ENCODE measurements around the gene RBM43. TPM values are rescaled to one million over a fixed set of nuclear protein-coding genes. Genes with fewer than 3 reads are reported as not detected.

Gene RBM43
- total and polyA plus RNA-seq, 9 of the 15 experiments (the other 6 are each of a cell fraction or from before 2014, with no cell fraction given) = 1.3 to 6.9 (median 3.8) TPM

GRCh38 chr2:151292141-151292540 is 30.5 kb upstream of the RBM43 start (continued):
- TF ChIP-seq JUND (IDR thresholded peaks at IDR 0.05; ENCODE audit: borderline replicate concordance, low read depth, low read length) (peak; percentile 3; the same call in 1 of the 2 replicates), JUND (tag; IDR thresholded peaks at IDR 0.05; ENCODE audit: borderline replicate concordance, low read depth, low read length) (no peak), ARID3A (IDR thresholded peaks at IDR 0.05; ENCODE audit: borderline replicate concordance, low read depth, low read length) (0 out of 2 replicates have a peak, but pooled peaks have one; percentile 44), DPF2 (IDR thresholded peaks at IDR 0.05) (peak; percentile 32; the same call in 1 of the 2 replicates), TAL1 (IDR thresholded peaks at IDR 0.05) (peak; percentile 22; the same call in 1 of the 2 replicates), CBFA2T3 (IDR thresholded peaks at IDR 0.05) (peak; percentile 68)

- ATAC-seq = no peak
- ChIA-PET POLR2A (interaction anchor here (1.3 to 3.3 kb wide), 3 partner anchors 10 to 17 kb away, joined by 3 to 12 read pairs (median 4); no protein-coding TSS in a partner anchor), CTCF (ENCODE audit: low intra/inter-chr PET ratio) (interaction anchor here (0.6 kb wide), 1 partner anchor 696 kb away, joined by 3 read pairs; no protein-coding TSS in a partner anchor)
- TF ChIP-seq ARID4B (CRISPR knock-in tag; IDR thresholded peaks at IDR 0.05) (no peak), ESRRA (IDR thresholded peaks at IDR 0.05; ENCODE audit: borderline replicate concordance, low read depth) (peak; percentile 54; the same call in 1 of the 2 replicates), ELF2 (CRISPR knock-in tag; IDR thresholded peaks at IDR 0.05) (0 out of 2 replicates have a peak, but pooled peaks have one; percentile 17), RBM25 (IDR thresholded peaks at IDR 0.05; ENCODE audit: low read depth, low read length, severe bottlenecking) (peak; percentile 88), BCOR (IDR thresholded peaks at IDR 0.05) (peak; percentile 39; the same call in 1 of the 2 replicates)
- DNase-seq (ENCODE audit: extremely low read depth in 1 of 4, low spot score in 3 of 4) = no peak
- Histone ChIP-seq H3K27ac (ENCODE audit: extremely low read depth, low read depth, low read length) (no peak overlapping the region), H3K4me3 (no peak overlapping the region), H2AFZ (ENCODE audit: low read depth, low read length) (peak overlapping the region; percentile 89; the same call in 1 of the 2 replicates), H3K27me3 (ENCODE audit: control insufficient read depth in 2 of 2, insufficient read depth in 2 of 2, low read length in 2 of 2) (no peaks in the 10 kb centered on the region), H3K79me2 (ENCODE audit: control insufficient read depth, insufficient read depth, low read length) (peaks cover 24% of the 10 kb centered on the region), H4K20me1 (replicated peaks; ENCODE audit: control insufficient read depth, insufficient read depth, low read length) (no peaks in the 10 kb centered on the region), H3K9ac (ENCODE audit: insufficient read depth in 1 of 2, low read depth in 2 of 2, low read length in 2 of 2) (no peak overlapping the region), H3K4me2 (ENCODE audit: insufficient read depth, low read length) (no peak overlapping the region), H3K4me1 (replicated peaks in 1 of 2; ENCODE audit: control insufficient read depth in 2 of 2, insufficient read depth in 2 of 2, low read length in 2 of 2) (peaks cover 14 to 21% of the 10 kb centered on the region in 2 experiments; a peak in 4 of 5 replicates), H3K9me1 (ENCODE audit: control insufficient read depth, insufficient read depth, low read length) (no peaks in the 10 kb centered on the region), H3K9me3 (replicated peaks; ENCODE audit: control insufficient read depth, insufficient read depth, low read depth, low read length) (no peaks in the 10 kb centered on the region), H3K36me3 (ENCODE audit: control insufficient read depth, insufficient read depth, low read length) (no peaks in the 10 kb centered on the region)
- in situ Hi-C loops (cut with MboI) (no loop called here), intact Hi-C loops (cut with micrococcal nuclease) (loop anchor here (5.0 kb wide), 1 partner anchor 46 kb away; no protein-coding TSS in a partner anchor)
- BruUV-seq (replicated peaks) = no TSS peak
- no peak for FAIRE-seq
Observed at GRCh38 chr2:151291224-151291623, 29.6 kb upstream of the RBM43 start.

Measured in K562 (cell line).